NCI-H2171 treated with DMSO at 0.1 percent for 48 hours (cell line): ENCODE data around the gene SLC66A1.

Experiments used
- DNase-seq: peaks from one replicate; lab custom pipeline; 2025; lab: John Stamatoyannopoulos, UW

SLC66A1 gene

GRCh38 chr1:19377812-19378718 lies 65.9 kb downstream of the SLC66A1 start:
- no peak for DNase-seq
